HepG2 (cell line): ENCODE measurements around the gene TSPAN13. TPM values are rescaled to one million over a fixed set of nuclear protein-coding genes. Genes with fewer than 3 reads are reported as not detected.

ENCODE experiments used
- ARNT2 ChIP-seq: sonication (generic); formaldehyde crosslinking; IDR thresholded peaks from 2 replicates; pipeline ENCODE4 v1.8.0; 2022; ENCODE audit warnings: mild to moderate bottlenecking, low read depth, missing genetic modification reagents, moderate library complexity
- E2F2 ChIP-seq: sonication (generic); formaldehyde crosslinking; IDR thresholded peaks from 2 replicates; pipeline ENCODE4 v1.4.0; 2020; ENCODE audit warnings: missing genetic modification reagents, borderline replicate concordance
- NFE2L2 ChIP-seq: fragments of 150-350 bp; IDR thresholded peaks from 2 replicates; pipeline ENCODE4 v1.6.1; 2014; ENCODE audit warnings: low read length
- ZNF138 ChIP-seq: sonication (generic); formaldehyde crosslinking; IDR thresholded peaks from 2 replicates; pipeline ENCODE4 v1.5.0; 2020; ENCODE audit warnings: mild to moderate bottlenecking, low read depth, missing genetic modification reagents
- ZNF143 ChIP-seq: sonication (generic); formaldehyde crosslinking; IDR thresholded peaks from 2 replicates; pipeline ENCODE4 v1.4.0; 2020; ENCODE audit warnings: missing genetic modification reagents
- ZNF318 ChIP-seq: sonication (generic); formaldehyde crosslinking; IDR thresholded peaks from 2 replicates; pipeline ENCODE4 v1.4.0; 2020; ENCODE audit warnings: mild to moderate bottlenecking, missing genetic modification reagents
- ZNF354B ChIP-seq: sonication (generic); formaldehyde crosslinking; IDR thresholded peaks from 2 replicates; pipeline ENCODE4 v1.8.0; 2022; ENCODE audit warnings: mild to moderate bottlenecking, missing genetic modification reagents
- ZNF782 ChIP-seq: sonication (generic); formaldehyde crosslinking; IDR thresholded peaks from 2 replicates; pipeline ENCODE4 v1.4.0; 2020; ENCODE audit warnings: missing genetic modification reagents, mild to moderate bottlenecking, borderline replicate concordance
- polyA plus RNA-seq, 8 experiments: library from polyadenylated mRNA; depleted of rRNA in 3 of 8; stranded (reverse) in 7 of 8; unstranded in 1 of 8; fragments of >200 nt; fragmentation: Illumina TruSeq in 4 of 8; extraction: Trizol in 4 of 8; gene quantifications; 2 replicates each; pipeline versions ENCODE4 v1.2.1 to v1.2.3, GENCODE V29; 2011 to 2016; ENCODE audit warnings: low read depth in 4 of 8, missing spikeins in 1 of 8, mixed read lengths in 1 of 8; ENCODE audit not compliant: insufficient read depth in 1 of 8
- total RNA-seq, 5 experiments: library from RNA; depleted of rRNA; stranded (reverse); fragments of >200 nt; fragmentation: Illumina TruSeq; extraction: Trizol; gene quantifications; 2 replicates each; pipeline ENCODE4 v1.2.3, GENCODE V29; 2016; ENCODE audit warnings: low read depth in 1 of 5

Gene TSPAN13
- total and polyA plus RNA-seq, 2 of the 13 experiments (the other 11 are each of a cell fraction or from before 2014, with no cell fraction given), result 5.8 to 6.2 TPM

GRCh38 chr7:16810112-16810511 lies 56.6 kb downstream of the TSPAN13 start (continued):
- TF ChIP-seq ZNF318 (CRISPR knock-in tag) (no peak), ARNT2 (CRISPR knock-in tag) (no peak), NFE2L2 (no peak), ZNF354B (no peak), ZNF138 (no peak), ZNF782 (CRISPR knock-in tag) (no peak), E2F2 (no peak), ZNF143 (CRISPR knock-in tag) (no peak)
